ES-I3 (cell line): ENCODE results near the gene TUSC2.

Experiments
- H3K36me3 ChIP-seq: 2 replicates; pipeline ENCODE4 v1.6.1; 2013; ENCODE audit warnings: mild to moderate bottlenecking, low read length, control low read depth, moderate library complexity; ENCODE audit not compliant: insufficient read depth
- H3K4me1 ChIP-seq: 2 replicates; pipeline ENCODE4 v1.6.1; 2013; ENCODE audit warnings: mild to moderate bottlenecking, control low read depth, low read length; ENCODE audit not compliant: insufficient read depth
- H3K9ac ChIP-seq: 2 replicates; pipeline ENCODE4 v1.6.1; 2013; ENCODE audit warnings: low read depth, mild to moderate bottlenecking, low read length, moderate library complexity
- H3K9me3 ChIP-seq: 2 replicates; pipeline ENCODE4 v1.6.1; 2013; ENCODE audit warnings: mild to moderate bottlenecking, low read length, moderate library complexity; ENCODE audit not compliant: control insufficient read depth, insufficient read depth

Gene TUSC2

GRCh38 chr3:50334339-50335075 lies 6.5 kb upstream of the TUSC2 start:
- Histone ChIP-seq H3K9ac (no peak overlapping the region), H3K36me3 (peaks cover 4% of the 10 kb centered on the region), H3K4me1 (peaks cover 5% of the 10 kb centered on the region), H3K9me3 (no peaks in the 10 kb centered on the region)

- Histone ChIP-seq H3K36me3 (peaks cover 4% of the 10 kb centered on the region), H3K4me1 (peaks cover 3% of the 10 kb centered on the region; the same call in 1 of the 2 replicates), H3K9ac (no peak overlapping the region), H3K9me3 (no peaks in the 10 kb centered on the region)
These were observed 5.8 kb upstream of the TUSC2 start for GRCh38 chr3:50333744-50334328.

- Histone ChIP-seq H3K9ac (no peak overlapping the region), H3K36me3 (peaks cover 4% of the 10 kb centered on the region), H3K9me3 (no peaks in the 10 kb centered on the region), H3K4me1 (no peaks in the 10 kb centered on the region)
These were observed 3.4 kb upstream of the TUSC2 start for GRCh38 chr3:50331364-50331907.

GRCh38 chr3:50330330-50330729 lies 2.3 kb upstream of the TUSC2 start:
- no peaks in the 10 kb centered on the region for H3K4me1 ChIP-seq
- peaks cover 4% of the 10 kb centered on the region for H3K36me3 ChIP-seq
- no peak overlapping the region for H3K9ac ChIP-seq
- no peaks in the 10 kb centered on the region for H3K9me3 ChIP-seq

GRCh38 chr3:50327129-50327528 lies 894 bp downstream of the TUSC2 start:
- Histone ChIP-seq H3K4me1 (peaks cover 13% of the 10 kb centered on the region; the same call in 1 of the 2 replicates), H3K9me3 (no peaks in the 10 kb centered on the region), H3K36me3 (no peaks in the 10 kb centered on the region; the same call in none of the 2 replicates), H3K9ac (peak overlapping the region; percentile 88)

- Histone ChIP-seq H3K9ac (no peak overlapping the region), H3K36me3 (no peaks in the 10 kb centered on the region; the same call in 1 of the 2 replicates), H3K4me1 (peaks cover 13% of the 10 kb centered on the region; the same call in 1 of the 2 replicates)
These were observed 1.9 kb downstream of the TUSC2 start for GRCh38 chr3:50326182-50326541.

DNA sequence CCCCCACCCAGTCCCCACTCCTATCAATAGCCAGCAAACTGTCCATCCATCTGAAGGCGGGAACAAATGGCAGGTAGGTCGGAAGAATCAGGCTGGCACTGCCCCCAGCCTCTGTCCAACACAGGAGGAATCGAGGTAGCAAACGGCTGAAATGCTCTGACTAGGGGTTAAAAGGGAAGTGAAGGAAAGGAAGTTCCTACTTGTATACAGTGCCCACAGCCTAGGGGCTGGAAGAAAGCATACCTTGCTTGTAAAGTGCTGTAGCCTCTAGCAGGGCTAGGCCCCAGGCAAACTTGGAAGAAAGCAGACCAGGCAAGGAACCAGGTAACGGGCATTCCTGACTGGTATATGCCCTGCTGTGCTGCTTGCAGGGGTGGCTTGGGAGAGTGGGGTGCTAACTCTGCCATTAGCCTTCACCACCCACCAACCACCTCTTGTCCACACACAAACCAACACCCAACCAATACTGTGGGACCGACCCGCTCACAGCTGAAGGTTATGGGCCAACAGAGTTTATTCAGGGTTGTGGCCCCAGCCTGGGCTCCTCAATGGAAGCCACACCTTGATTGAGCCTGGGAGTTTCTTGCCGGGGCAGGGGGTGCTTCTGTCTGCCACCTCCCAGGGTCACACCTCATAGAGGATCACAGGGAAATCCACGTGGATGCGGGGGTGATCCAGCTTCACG lies 2.4 kb downstream of the TUSC2 start:
- no peaks in the 10 kb centered on the region for H3K9me3 ChIP-seq
- no peaks in the 10 kb centered on the region for H3K36me3 ChIP-seq
- H3K9ac ChIP-seq = no peak overlapping the region
- H3K4me1 ChIP-seq = peaks cover 13% of the 10 kb centered on the region; the same call in 1 of the 2 replicates

More at GRCh38 chr3:50326182-50326541, 1.9 kb downstream of the TUSC2 start:
- H3K9me3 ChIP-seq = no peaks in the 10 kb centered on the region

DNA sequence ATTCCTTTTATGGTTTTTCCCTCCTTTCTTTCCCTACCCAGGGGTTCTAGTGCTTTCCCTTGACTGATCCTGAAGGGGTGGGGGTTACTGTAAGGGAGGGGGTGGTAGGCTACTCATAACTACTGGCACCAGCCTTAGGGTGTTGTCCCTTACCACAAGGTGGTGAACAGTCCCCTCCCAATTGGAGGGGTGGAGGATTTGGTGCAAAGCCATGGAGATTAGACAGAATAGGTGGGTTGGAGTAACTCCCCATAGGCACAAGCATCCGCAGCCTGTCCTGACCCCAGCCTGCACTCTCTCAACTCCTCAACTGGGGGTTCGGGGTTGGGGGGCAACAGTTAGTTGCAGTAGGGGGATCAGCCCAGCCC lies 2.9 kb downstream of the TUSC2 start:
- H3K4me1 ChIP-seq = peaks cover 17% of the 10 kb centered on the region; the same call in 1 of the 2 replicates
- no peak overlapping the region for H3K9ac ChIP-seq
- H3K36me3 ChIP-seq = no peaks in the 10 kb centered on the region

DNA sequence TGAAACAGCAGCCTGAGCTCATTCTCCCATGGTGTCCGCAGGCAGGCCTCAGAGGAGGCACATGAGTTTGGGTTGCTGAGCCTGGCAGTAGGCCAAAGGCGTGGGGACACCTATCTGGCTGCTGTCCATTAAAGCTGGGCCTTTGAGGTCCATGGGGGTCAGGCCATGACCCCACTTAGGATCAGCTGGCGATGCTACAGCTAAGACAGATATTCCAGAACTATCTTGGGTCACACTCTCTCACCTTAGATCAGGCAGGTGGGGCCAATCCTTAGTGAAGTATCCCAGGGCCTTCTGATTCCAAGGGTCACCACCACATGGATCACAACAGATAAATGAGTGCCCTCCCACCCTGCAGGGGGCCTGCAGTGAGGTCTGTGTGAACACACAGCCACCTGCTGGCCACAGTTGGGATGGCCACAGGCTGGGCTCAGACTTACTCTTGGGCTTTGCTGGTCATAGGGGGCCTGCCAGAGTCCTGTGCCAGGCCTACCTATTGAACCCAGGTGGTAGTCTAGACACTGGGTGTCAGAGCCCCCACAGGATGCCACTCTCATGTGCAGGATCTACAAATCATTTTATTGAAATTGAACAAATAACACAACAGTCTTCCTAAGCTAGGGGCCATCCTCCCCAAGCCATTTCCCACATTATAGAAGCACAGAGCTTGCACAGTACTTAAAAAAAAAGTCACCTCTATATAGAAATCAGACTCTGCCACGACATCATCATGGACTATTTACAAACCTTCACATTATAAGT lies 3.5 kb downstream of the TUSC2 start:
- Histone ChIP-seq H3K36me3 (peaks cover 4% of the 10 kb centered on the region; the same call in 1 of the 2 replicates), H3K4me1 (peaks cover 22% of the 10 kb centered on the region; the same call in 1 of the 2 replicates), H3K9me3 (no peaks in the 10 kb centered on the region), H3K9ac (no peak overlapping the region)

More for the DNA sequence above, 2.9 kb downstream of the TUSC2 start:
- no peaks in the 10 kb centered on the region for H3K9me3 ChIP-seq

DNA sequence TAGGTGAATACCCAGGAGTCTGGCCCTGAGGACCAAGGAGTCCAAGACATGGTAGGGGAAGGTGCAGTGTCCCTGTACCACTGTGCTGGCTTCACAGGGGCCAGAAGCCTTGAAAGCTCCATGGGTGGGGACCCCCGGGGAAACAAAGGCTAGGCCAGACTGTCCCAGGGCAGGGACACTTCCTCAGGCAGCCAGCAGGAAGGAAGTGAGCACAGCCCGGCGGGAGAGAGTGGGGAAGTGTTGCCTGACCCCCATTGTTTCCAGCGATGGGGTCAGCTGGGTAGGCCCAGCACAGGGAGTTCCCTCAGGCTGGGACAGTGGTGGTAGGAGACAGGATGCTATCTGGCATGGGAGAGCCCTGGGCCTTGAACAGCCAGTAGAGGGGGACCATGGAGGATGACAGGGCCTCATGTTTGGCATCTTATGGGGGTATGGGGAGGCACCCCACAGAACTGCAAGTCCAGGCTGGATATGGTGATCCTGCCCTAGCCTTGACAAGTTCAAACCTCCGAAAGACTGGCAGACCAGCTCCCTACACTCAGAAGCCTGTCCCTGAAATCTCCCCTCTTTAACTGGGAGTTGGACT lies 4.3 kb downstream of the TUSC2 start:
- H3K4me1 ChIP-seq = peaks cover 22% of the 10 kb centered on the region; the same call in 1 of the 2 replicates
- H3K9me3 ChIP-seq = no peaks in the 10 kb centered on the region
- H3K36me3 ChIP-seq = peaks cover 9% of the 10 kb centered on the region
- no peak overlapping the region for H3K9ac ChIP-seq

GRCh38 chr3:50323092-50323600 lies 4.9 kb downstream of the TUSC2 start:
- H3K9me3 ChIP-seq = no peaks in the 10 kb centered on the region
- peaks cover 22% of the 10 kb centered on the region; the same call in 1 of the 2 replicates for H3K4me1 ChIP-seq
- H3K36me3 ChIP-seq = peaks cover 9% of the 10 kb centered on the region
- peak overlapping the region; percentile 89; the same call in 1 of the 2 replicates for H3K9ac ChIP-seq

GRCh38 chr3:50322386-50323091 lies 5.5 kb downstream of the TUSC2 start, which contains the start of gene HYAL2:
Gene HYAL2, minus strand, starts transcription at chr3:50322745. Its CDS starts 2,256 bp downstream, at chr3:50320489.
- no peaks in the 10 kb centered on the region for H3K9me3 ChIP-seq
- peak within 1 kb of the TSS; percentile 89 for H3K9ac ChIP-seq
- peaks cover 9% of the 10 kb centered on the region for H3K36me3 ChIP-seq
- peaks cover 27% of the 10 kb centered on the region; the same call in 1 of the 2 replicates for H3K4me1 ChIP-seq

GRCh38 chr3:50322115-50322385 lies 6.0 kb downstream of the TUSC2 start:
- H3K36me3 ChIP-seq = peaks cover 9% of the 10 kb centered on the region
- H3K9ac ChIP-seq = peak overlapping the region; percentile 89
- H3K4me1 ChIP-seq = peaks cover 32% of the 10 kb centered on the region; the same call in 1 of the 2 replicates
- H3K9me3 ChIP-seq = no peaks in the 10 kb centered on the region
